ENCODE results near the gene ARL6IP4.

Gene ARL6IP4

DNA sequence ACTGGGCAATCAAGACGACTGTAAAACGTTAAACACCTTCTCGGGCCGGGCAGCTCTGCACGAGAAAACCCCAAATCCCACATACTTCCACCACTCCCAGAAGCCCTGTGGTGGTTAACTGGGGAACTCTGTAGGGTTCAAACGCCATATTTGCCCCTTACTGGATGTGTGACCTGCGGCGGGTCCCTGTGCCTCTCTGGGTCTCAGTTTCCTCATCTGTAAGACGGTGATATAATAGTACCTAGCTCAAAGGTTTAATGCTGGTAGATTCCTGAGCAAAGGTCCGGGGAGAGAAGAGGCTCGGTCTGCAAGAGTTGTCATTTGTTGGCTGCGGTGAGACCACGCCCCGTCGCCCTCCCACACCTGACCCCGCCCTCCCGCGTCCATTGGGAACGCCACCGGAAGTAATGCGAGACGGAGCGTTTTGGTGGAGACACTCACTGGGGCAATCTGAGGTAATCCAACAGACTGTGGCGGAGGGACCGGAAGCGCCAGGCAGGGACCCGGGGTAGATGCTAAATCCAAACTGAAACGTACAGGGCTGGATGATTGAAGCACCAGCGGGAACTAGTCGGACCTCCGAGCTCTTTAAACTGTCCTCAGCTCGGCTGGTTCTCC lies 6.1 kb upstream of the ARL6IP4 start:
- TF ChIP-seq, protein P1, sequence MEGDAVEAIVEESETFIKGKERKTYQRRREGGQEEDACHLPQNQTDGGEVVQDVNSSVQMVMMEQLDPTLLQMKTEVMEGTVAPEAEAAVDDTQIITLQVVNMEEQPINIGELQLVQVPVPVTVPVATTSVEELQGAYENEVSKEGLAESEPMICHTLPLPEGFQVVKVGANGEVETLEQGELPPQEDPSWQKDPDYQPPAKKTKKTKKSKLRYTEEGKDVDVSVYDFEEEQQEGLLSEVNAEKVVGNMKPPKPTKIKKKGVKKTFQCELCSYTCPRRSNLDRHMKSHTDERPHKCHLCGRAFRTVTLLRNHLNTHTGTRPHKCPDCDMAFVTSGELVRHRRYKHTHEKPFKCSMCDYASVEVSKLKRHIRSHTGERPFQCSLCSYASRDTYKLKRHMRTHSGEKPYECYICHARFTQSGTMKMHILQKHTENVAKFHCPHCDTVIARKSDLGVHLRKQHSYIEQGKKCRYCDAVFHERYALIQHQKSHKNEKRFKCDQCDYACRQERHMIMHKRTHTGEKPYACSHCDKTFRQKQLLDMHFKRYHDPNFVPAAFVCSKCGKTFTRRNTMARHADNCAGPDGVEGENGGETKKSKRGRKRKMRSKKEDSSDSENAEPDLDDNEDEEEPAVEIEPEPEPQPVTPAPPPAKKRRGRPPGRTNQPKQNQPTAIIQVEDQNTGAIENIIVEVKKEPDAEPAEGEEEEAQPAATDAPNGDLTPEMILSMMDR (IDR thresholded peaks at IDR 0.05): no peak
- H3K36me3 ChIP-seq: peaks cover 0 to 19% (median 0%) of the 10 kb centered on the region in 3 donors
- intact Hi-C loops (cut with DNase I; ENCODE audit: low total_unique reads): no loop called here
- H3K4me1 ChIP-seq: peaks cover 0 to 45% (median 40%) of the 10 kb centered on the region in 4 donors
- H3K4me3 ChIP-seq: peak overlapping the region; percentile 90 to 99
- peak overlapping the region; percentile 95 to 97 for H3K27ac ChIP-seq
- H3K9me3 ChIP-seq: no peaks in the 10 kb centered on the region
- DNase-seq: peak; percentile 99
- no peaks in the 10 kb centered on the region for H3K27me3 ChIP-seq

DNA sequence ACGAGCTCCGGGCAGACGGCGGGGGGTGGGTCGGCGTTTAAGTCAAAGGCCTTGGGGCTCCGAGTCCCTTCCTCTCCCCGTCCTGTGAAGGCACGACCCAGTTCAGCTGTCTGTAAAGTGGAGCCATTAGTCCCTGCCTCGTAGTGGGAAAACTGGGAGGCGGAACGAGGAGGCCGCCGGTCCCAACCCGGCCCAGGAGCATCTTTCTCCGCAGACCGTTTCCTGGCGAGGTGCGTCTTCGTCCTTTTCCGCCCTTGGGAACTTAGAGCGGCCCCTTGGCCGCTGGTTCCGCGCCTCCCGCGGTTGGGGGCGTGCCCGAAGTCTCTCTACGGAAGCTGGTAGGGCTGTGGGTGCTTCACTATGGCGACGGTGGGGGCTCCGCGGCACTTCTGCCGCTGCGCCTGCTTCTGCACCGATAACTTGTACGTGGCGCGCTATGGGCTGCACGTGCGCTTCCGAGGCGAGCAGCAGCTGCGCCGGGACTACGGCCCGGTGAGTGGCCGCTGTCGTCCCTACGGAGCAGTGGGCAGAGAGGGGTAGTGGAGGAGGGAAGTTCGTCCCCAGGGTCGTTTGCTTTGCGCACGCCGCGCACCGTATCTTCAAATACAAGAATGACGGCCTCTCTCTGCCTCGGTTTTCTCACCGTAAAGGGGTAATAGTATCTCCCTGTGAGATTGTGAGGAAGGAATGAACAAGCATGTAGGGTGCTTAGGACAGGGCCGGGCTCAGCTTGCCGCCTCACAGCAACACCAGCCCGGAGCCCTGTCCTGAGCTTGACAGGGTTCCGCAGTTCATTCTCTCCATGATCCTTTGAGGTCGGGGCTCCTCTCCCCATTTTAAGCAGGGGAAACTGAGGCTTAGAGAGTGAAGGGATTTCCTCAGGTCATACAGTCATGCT lies 5.3 kb upstream of the ARL6IP4 start, which contains the start of gene OGFOD2:
Gene OGFOD2, plus strand, starts transcription at position 353 of the 898 bp plus-strand sequence. Its CDS starts 8 bp downstream, at position 361.
- Histone ChIP-seq H3K4me1 (peaks cover 0 to 52% (median 47%) of the 10 kb centered on the region in 4 donors), H3K27me3 (no peaks in the 10 kb centered on the region), H3K4me3 (peak within 1 kb of the TSS; percentile 90 to 99), H3K36me3 (peaks cover 0 to 19% (median 0%) of the 10 kb centered on the region in 3 donors), H3K9me3 (no peaks in the 10 kb centered on the region), H3K27ac (peak within 1 kb of the TSS; percentile 95 to 97)
- peak; percentile 89 to 94 for DNase-seq
- intact Hi-C loops (cut with DNase I; ENCODE audit: low total_unique reads): no loop called here
- TF ChIP-seq, protein P1 (IDR thresholded peaks at IDR 0.05): peak in 1 of 2 experiments; percentile 9

DNA sequence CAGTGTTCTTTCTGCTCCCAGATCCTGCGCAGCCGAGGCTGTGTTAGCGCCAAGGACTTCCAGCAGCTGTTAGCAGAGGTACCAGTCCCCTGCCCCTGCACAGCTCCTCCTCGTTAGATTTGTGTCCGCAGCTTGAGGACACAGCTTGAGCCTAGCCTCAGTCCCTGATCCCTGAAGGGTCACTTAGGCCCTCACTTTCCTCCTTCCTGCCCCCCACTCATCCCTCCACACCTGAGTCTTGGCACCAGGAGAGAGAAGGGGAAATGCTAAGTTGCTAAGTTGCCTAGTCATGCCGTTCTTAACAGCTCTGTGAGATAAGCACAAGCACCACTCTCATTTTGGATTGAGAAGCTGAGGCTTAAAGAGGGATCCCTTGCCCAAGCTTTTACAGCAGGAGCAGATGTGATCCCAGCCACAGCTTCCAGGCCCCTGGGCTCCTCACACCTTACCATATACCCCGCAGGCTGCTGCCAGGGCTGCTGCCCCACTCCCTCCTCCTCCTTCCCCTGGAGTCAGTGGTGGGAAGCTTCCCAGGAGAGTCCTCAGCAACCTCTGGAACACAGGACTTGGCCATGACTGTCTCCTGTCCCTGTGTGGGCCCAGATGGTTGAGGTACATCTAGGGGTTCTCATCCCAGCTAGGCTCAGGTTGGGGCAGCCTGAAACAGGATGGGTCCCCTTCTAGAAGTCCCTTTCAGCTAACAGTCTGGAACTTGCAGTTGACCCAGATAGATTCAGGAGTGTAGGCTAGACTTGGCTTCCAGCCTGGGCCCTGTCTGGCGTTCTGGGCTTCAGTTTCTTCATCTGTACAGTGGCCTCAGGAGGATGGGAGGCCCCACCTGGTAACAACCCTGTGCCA lies 4.5 kb upstream of the ARL6IP4 start:
- intact Hi-C loops (cut with DNase I; ENCODE audit: low total_unique reads): no loop called here
- peaks cover 0 to 58% (median 48%) of the 10 kb centered on the region in 4 donors for H3K4me1 ChIP-seq

DNA sequence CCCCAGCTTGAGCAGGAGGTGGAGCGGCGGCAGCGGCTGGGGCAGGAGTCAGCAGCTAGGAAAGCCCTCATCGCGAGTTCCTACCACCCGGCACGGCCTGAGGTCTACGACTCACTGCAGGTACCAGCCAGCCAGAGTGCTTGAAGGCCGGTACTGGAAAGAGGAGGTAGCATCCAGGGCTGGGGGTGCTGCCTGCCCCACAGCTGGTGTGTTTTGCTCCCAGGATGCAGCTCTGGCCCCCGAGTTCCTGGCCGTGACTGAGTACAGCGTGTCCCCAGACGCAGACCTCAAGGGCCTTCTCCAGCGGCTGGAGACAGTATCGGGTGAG lies 3.9 kb upstream of the ARL6IP4 start:
- TF ChIP-seq, protein P1 (IDR thresholded peaks at IDR 0.05): no peak
- Histone ChIP-seq H3K4me1 (peaks cover 0 to 64% (median 54%) of the 10 kb centered on the region in 4 donors), H3K4me3 (peak overlapping the region; percentile 90 to 99), H3K9me3 (no peaks in the 10 kb centered on the region), H3K36me3 (peaks cover 0 to 19% (median under 1%) of the 10 kb centered on the region in 3 donors), H3K27ac (no peak overlapping the region), H3K27me3 (no peaks in the 10 kb centered on the region)
- peak in 1 of 2 donors; percentile 62 for DNase-seq
- intact Hi-C loops (cut with DNase I; ENCODE audit: low total_unique reads): no loop called here

More for the DNA sequence above, 4.5 kb upstream of the ARL6IP4 start:
- peak in 1 of 2 donors; percentile 54 for DNase-seq
- Histone ChIP-seq H3K27me3 (no peaks in the 10 kb centered on the region), H3K9me3 (no peaks in the 10 kb centered on the region), H3K4me3 (peak overlapping the region; percentile 90 to 99), H3K27ac (peak overlapping the region; percentile 95 to 97), H3K36me3 (peaks cover 0 to 19% (median 0%) of the 10 kb centered on the region in 3 donors)
- TF ChIP-seq, protein P1 (IDR thresholded peaks at IDR 0.05): no peak

DNA sequence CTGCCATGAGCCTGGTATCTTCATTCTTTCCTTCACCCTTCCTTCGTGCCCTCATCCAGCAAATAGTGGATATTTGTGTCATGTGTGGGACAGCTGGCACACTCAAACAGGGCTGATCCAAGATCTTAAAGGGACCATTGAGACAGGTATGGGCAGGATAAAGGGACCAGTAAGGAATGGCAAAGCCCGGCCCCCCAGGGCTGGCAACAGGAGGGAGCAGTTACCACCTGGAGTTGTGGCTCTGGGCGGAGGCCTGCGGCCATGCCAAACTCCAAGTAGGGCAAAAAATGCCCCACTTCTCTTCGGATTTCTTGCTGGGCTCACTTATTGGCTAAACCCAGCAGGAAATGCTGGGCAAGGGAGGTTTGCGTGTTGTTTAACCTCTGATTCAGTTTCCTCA lies 3.3 kb upstream of the ARL6IP4 start:
- Histone ChIP-seq H3K9me3 (no peaks in the 10 kb centered on the region), H3K36me3 (peaks cover 0 to 24% (median 5%) of the 10 kb centered on the region in 3 donors), H3K27ac (no peak overlapping the region), H3K4me3 (no peak overlapping the region), H3K4me1 (peaks cover 1 to 70% (median 59%) of the 10 kb centered on the region in 4 donors), H3K27me3 (no peaks in the 10 kb centered on the region)
- intact Hi-C loops (cut with DNase I; ENCODE audit: low total_unique reads): no loop called here
- DNase-seq: no peak
- TF ChIP-seq, protein P1 (IDR thresholded peaks at IDR 0.05): no peak

All from tibial artery (tissue), 4 donors.